Renal cortex interstitium (tissue), 11 donors: ENCODE measurements around the gene C1orf52. TPM values are rescaled to one million over a fixed set of nuclear protein-coding genes. Genes with fewer than 3 reads are reported as not detected.

Experiments
- DNase-seq, 11 donors: peaks; one replicate each; pipeline ENCODE4 v3.0.0-alpha.2; 2013; ENCODE audit warnings: low read depth in 9 of 11, low spot score in 4 of 11; ENCODE audit errors: extremely low read depth in 1 of 11
- polyA plus RNA-seq, 3 donors: library from polyadenylated mRNA; unstranded; fragments of 120-200 nt; gene quantifications; one replicate each; pipeline ENCODE4 v1.2.1, GENCODE V29; 2013; ENCODE audit not compliant: insufficient read length in 3 of 3

C1orf52 gene
- polyA plus RNA-seq, 3 donors = 38.4 to 48.0 (median 43.0) TPM

- DNase-seq = no peak
Measured at GRCh38 chr1:85216697-85217096, 42.8 kb downstream of the C1orf52 start.

GRCh38 chr1:85214654-85215053, 44.8 kb downstream of the C1orf52 start:
- no peak for DNase-seq

- no peak for DNase-seq
Measured at GRCh38 chr1:85208488-85208887, 51.0 kb downstream of the C1orf52 start.

GRCh38 chr1:85203573-85204171, 55.8 kb downstream of the C1orf52 start:
- DNase-seq = no peak

- DNase-seq = no peak
Measured at GRCh38 chr1:85202864-85203255, 56.6 kb downstream of the C1orf52 start.

GRCh38 chr1:85202092-85202863, 57.2 kb downstream of the C1orf52 start:
- no peak for DNase-seq

GRCh38 chr1:85201340-85202091, 57.9 kb downstream of the C1orf52 start:
- DNase-seq = peak in 7 of 11 donors; percentile 65 to 79 (median 73)

- DNase-seq = peak in 6 of 11 donors; percentile 54 to 74 (median 65)
Measured at GRCh38 chr1:85200463-85201339, 58.8 kb downstream of the C1orf52 start, which contains the start of gene SYDE2. TSS of gene SYDE2 (minus strand) at chr1:85201016. CDS start at chr1:85200996, 20 bp downstream.

Other genes starting within 250 kb of the C1orf52 start
- 10 to 100 TPM in 2 of 3 donors, 1 to 10 TPM in 1; 8.7 to 27.1 (median 11.3) TPM for gene MCOLN3, start 211.2 kb downstream of the C1orf52 start, polyA plus RNA-seq
- 10 to 100 TPM in 2 of 3 donors, 1 to 10 TPM in 1; 8.5 to 11.6 (median 11.5) TPM for gene SYDE2, start 58.6 kb downstream of the C1orf52 start, polyA plus RNA-seq
- 10 to 100 TPM; 21.0 to 28.4 (median 24.7) TPM for gene BCL10, start 17.0 kb upstream of the C1orf52 start, polyA plus RNA-seq
- gene DDAH1, start 205.5 kb upstream of the C1orf52 start, polyA plus RNA-seq = 100 to 1,000 TPM; 109 to 131 (median 126) TPM